Ascending aorta (tissue), 2 donors: ENCODE measurements around the gene TTLL5. TPM values are rescaled to one million over a fixed set of nuclear protein-coding genes. Genes with fewer than 3 reads are reported as not detected.
A peak's percentile ranks its signal among the peaks of the same experiment; 100 is the strongest.

Source experiments
- DNase-seq, 2 donors: peaks; one replicate each; pipeline ENCODE4 v3.0.0-alpha.2; 2019; ENCODE audit warnings: low spot score in 2 of 2
- H3K27ac ChIP-seq, 2 donors: fragments of 200-600 bp; sonication (generic); one replicate each; pipeline ENCODE4 v1.5.1; 2016 to 2017; ENCODE audit warnings: mild to moderate bottlenecking in 1 of 2
- H3K27me3 ChIP-seq: fragments of 200-600 bp; sonication (generic); one replicate; pipeline ENCODE4 v1.5.1; 2017
- H3K36me3 ChIP-seq, 2 donors: fragments of 200-600 bp; sonication (generic); one replicate each; pipeline ENCODE4 v1.5.1; 2016
- H3K4me1 ChIP-seq, 2 donors: fragments of 200-600 bp; sonication (generic); one replicate each; pipeline ENCODE4 v1.5.1; 2016 to 2017; ENCODE audit warnings: mild to moderate bottlenecking in 1 of 2
- H3K4me3 ChIP-seq, 2 donors: fragments of 200-600 bp; sonication (generic); one replicate each; pipeline ENCODE4 v1.5.1; 2016 to 2017; ENCODE audit warnings: mild to moderate bottlenecking in 1 of 2
- H3K9me3 ChIP-seq, 2 donors: fragments of 200-600 bp; sonication (generic); one replicate each; pipeline ENCODE4 v1.5.1; 2016
- CTCF ChIP-seq, 3 experiments: fragments of 200-600 bp in 2 of 3; fragments of 450-650 bp in 1 of 3; sonication (generic) in 2 of 3; IDR thresholded peaks; one replicate each; pipeline ENCODE4 v1.5.1; 2016 to 2019; ENCODE audit warnings: antibody characterized with exemption in 3 of 3, mild to moderate bottlenecking in 1 of 3, moderate library complexity in 1 of 3
- intact Hi-C: fragments of 100-400 bp; cut with DNase I; formaldehyde crosslinking; loops from one replicate; pipeline ENCODE4 v1.15.1; 2023
- total RNA-seq: library from RNA; depleted of rRNA; stranded (reverse); fragments of >200 nt; gene quantifications from one replicate; pipeline ENCODE4 v1.1.0, GENCODE V29; 2016

Gene TTLL5
- total RNA-seq, 1 donor from 2014 or later, result 43.1 TPM

GRCh38 chr14:75877292-75877691, 216.2 kb downstream of the TTLL5 start:
- Histone ChIP-seq H3K27ac (no peak overlapping the region), H3K27me3 (no peaks in the 10 kb centered on the region), H3K9me3 (no peaks in the 10 kb centered on the region), H3K4me1 (peaks cover 0 to 4% of the 10 kb centered on the region in 2 donors), H3K36me3 (no peaks in the 10 kb centered on the region), H3K4me3 (no peak overlapping the region)
- no peak for DNase-seq
- TF ChIP-seq CTCF (IDR thresholded peaks at IDR 0.05), result no peak
- intact Hi-C loops, result no loop called here

GRCh38 chr14:75877884-75878283, 216.8 kb downstream of the TTLL5 start:
- Histone ChIP-seq H3K9me3 (no peaks in the 10 kb centered on the region), H3K36me3 (no peaks in the 10 kb centered on the region), H3K27ac (no peak overlapping the region), H3K4me1 (peaks cover 0 to 4% of the 10 kb centered on the region in 2 donors), H3K27me3 (no peaks in the 10 kb centered on the region), H3K4me3 (no peak overlapping the region)
- TF ChIP-seq CTCF (IDR thresholded peaks at IDR 0.05), result no peak
- no peak for DNase-seq
- intact Hi-C loops, result no loop called here

- no peak overlapping the region for H3K4me3 ChIP-seq
- TF ChIP-seq CTCF (IDR thresholded peaks at IDR 0.05), result no peak
- no peak overlapping the region for H3K27ac ChIP-seq
- no peak for DNase-seq
- H3K4me1 ChIP-seq, result peaks cover 0 to 4% of the 10 kb centered on the region in 2 donors
- intact Hi-C loops, result no loop called here
- peaks cover 0 to 6% of the 10 kb centered on the region in 2 donors for H3K36me3 ChIP-seq
- no peaks in the 10 kb centered on the region for H3K9me3 ChIP-seq
- H3K27me3 ChIP-seq, result no peaks in the 10 kb centered on the region
Observed at GRCh38 chr14:75879031-75879430, 218.0 kb downstream of the TTLL5 start.

GRCh38 chr14:75880512-75880911, 219.5 kb downstream of the TTLL5 start:
- intact Hi-C loops, result no loop called here
- Histone ChIP-seq H3K4me1 (peaks cover 0 to 4% of the 10 kb centered on the region in 2 donors), H3K36me3 (peaks cover 0 to 6% of the 10 kb centered on the region in 2 donors), H3K27me3 (no peaks in the 10 kb centered on the region), H3K27ac (no peak overlapping the region), H3K9me3 (no peaks in the 10 kb centered on the region), H3K4me3 (no peak overlapping the region)
- no peak for TF ChIP-seq CTCF (IDR thresholded peaks at IDR 0.05)
- no peak for DNase-seq

- Histone ChIP-seq H3K27me3 (no peaks in the 10 kb centered on the region), H3K9me3 (no peaks in the 10 kb centered on the region), H3K4me3 (no peak overlapping the region), H3K27ac (no peak overlapping the region), H3K4me1 (no peaks in the 10 kb centered on the region), H3K36me3 (peaks cover 0 to 6% of the 10 kb centered on the region in 2 donors)
- intact Hi-C loops, result no loop called here
- no peak for TF ChIP-seq CTCF (IDR thresholded peaks at IDR 0.05)
- DNase-seq, result no peak
Observed at GRCh38 chr14:75881994-75882393, 220.9 kb downstream of the TTLL5 start.

- H3K36me3 ChIP-seq, result peaks cover 0 to 6% of the 10 kb centered on the region in 2 donors
Observed at GRCh38 chr14:75884198-75884611, 223.2 kb downstream of the TTLL5 start.

More at GRCh38 chr14:75884198-75884611, 223.2 kb downstream of the TTLL5 start:
- Histone ChIP-seq H3K4me1 (no peaks in the 10 kb centered on the region), H3K4me3 (no peak overlapping the region), H3K9me3 (no peaks in the 10 kb centered on the region), H3K27ac (no peak overlapping the region), H3K27me3 (no peaks in the 10 kb centered on the region)
- intact Hi-C loops, result no loop called here
- TF ChIP-seq CTCF (IDR thresholded peaks at IDR 0.05), result peak in 1 of 3 experiments; percentile 35
- DNase-seq, result no peak
